HG02642 (cell line): ENCODE measurements around the gene MALT1.

ENCODE experiments used
- ATAC-seq: cut with Tn5 transposase; IDR thresholded peaks from one replicate; pipeline ENCODE4 v1.9.1; 2021; ENCODE audit warnings: mild to moderate bottlenecking; ENCODE audit not compliant: unreplicated experiment, poor library complexity

The MALT1 gene

DNA sequence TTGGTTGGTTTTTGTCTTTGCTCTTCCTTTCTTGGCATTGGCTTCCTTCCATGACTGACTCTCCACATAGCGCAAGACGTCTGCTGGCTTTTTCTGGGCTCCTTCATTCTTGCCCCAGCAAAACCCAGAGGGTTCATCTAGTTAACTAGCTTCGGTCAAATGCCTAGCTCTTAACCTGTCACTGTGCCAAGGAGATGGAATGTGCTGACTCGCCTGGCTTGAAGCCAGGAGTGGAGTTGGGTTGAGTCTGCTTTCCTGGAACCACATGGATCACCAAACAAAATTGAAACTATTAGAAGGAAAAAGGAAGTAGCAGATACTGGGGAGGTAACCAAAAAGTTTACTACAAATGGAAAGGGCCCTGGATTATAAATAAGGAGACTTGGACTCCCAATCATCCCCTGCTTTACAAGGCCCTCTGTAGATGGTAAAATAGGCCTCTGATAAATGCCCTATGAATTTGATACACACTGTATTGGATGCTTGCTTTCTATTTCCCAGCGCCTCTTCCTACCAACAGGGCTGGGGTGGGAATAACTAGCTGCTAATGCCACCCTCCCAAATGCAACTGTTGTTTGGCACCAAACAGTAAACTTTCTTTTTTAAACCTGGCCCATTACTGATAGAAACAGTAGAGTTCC, 11.3 kb downstream of the MALT1 start:
- ATAC-seq, result no peak

DNA sequence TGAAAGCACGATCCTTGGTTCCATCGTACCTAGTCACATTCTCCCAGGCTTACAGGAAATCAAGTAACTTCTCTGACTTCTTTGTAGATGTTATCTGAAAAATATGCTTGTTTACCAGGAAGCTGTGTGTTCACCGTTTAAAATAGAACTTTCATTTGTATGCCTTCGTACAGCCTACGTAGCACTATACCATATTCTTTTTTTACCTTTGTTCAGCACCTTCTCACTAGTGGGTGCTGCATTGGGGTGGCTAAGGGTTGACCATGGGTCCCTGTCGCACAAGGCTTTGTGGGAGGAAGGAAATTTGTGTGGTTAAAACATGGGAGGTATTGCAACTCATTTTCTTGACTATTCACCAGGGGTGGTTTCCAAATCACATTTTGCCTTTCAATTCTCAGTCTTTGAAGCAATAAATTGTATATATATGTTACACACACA, 16.6 kb downstream of the MALT1 start:
- peak; percentile 87 for ATAC-seq

DNA sequence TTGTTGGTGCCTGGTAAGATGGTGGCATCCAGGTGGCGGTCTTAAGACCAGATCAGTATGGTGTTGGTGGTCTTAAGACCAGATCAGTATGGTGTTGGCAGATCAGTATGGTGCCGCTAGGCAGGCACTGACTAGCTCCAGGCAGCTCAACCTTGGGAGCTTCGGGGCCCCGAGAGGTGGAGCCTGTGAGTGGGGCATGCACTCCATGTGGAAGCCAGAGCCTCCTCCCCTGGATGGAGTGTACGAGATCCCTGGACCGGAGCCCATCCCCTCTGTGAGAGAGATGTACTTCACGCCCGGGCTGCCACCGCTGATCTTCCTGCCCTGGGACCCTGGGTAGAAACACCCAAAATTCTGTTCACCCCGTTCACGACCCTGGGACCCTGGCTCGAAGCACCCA, 19.0 kb downstream of the MALT1 start:
- no peak for ATAC-seq

DNA sequence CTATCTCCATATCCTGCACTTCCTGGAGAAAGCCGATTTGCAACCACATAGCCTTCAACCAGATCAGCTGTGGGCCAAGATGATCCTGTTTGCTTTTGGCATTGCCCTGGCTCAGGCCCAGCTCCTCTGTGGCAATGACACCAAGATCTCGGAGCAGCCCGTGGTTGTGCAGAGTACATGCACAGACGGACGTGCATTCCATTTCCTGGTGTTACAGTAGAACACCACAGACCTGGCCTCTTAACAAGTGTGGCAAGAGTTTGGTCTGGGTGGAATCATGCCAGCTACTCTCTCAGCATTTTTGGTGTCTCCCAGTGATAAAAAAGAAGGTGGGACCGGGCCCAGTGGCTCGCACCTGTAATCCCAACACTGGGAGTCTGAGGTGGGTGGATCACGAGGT, 20.0 kb downstream of the MALT1 start:
- no peak for ATAC-seq

DNA sequence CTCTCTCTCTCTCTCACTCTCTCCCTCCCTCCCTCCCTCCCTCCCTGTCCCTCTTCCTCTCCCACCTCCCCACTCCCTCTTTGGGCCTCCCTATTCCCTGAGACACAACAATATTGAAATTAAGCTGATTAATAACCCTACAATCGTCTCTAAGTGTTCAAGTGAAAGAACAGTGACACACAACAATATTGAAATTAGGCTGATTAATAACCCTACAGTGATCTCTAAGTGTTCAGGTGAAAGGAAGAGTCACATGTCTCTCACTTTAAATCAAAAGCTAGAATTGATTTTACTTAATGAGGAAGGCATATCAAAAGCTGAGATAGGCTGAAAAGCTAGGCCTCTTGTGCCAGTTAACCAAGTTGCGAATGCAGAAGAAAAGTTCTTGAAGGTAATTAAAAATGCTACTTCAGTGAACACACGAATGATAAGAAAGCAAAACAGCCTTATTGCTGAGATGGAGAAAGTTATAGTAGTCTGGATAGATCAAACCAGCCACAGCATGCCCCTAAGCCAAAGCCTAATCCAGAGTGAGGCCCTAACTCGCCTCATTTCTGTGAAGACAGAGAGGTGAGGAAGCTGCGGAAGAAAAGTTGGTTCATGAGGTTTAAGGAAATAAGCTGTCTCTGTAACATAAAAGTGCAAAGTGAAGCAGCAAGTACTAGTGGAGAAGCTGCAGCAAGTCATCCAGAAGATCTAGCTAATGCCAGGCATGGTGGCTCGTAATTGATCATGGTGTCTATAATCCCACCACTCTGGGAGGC, 21.3 kb downstream of the MALT1 start:
- ATAC-seq, result no peak

DNA sequence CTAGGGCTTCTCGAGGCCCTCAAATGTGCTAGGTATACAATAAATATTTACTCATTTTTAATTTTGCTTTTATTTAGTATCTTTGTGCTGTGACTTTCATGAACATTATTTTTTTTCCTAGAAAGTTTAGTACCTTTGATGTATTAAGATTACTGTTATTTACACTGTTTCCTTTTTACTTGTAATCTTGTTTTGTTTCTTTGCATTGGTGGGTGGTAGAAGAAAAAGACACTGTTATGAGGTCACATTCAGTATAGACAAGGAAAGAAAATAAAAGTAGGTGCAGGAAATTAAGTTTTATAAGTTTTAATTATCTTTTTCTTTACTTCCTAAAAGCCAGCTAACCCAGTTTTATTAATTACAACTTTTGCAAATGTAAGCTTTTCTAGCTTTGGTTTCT, 23.0 kb downstream of the MALT1 start:
- ATAC-seq, result no peak

DNA sequence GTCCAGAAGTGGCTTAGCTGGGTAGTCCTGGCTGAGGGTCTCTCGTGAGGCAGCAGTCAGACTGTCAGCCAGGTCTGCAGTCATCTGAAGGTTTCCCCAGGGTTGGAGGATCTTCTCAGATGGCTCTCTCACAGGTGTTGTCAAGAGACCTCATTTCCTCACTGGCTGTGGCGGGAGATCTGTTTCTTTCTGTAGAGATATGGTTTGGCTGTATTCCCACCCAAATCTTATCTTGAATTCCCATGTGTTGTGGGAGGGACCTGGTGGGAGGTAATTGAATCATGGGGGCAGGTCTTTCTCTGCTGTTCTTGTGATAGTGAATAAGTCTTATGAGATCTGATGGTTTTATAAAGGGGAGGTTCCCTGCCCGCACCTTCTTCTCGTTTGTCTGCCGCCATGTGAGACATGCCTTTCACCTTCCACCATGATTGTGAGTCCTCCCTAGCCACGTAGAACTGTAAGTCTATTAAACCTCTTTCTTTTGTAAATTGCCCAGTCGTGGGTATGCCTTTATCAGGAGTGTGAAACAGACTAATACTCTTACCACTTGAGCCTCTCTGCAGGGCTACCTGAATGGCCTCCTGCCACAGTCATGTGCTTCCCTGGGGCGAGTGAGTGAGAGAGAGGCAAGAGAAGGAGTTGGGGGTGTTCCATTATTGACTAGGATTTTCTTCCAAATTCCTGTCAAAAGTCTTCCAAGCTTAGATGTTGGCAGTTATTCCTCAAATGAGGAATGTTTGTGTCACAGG, 23.6 kb downstream of the MALT1 start:
- no peak for ATAC-seq

DNA sequence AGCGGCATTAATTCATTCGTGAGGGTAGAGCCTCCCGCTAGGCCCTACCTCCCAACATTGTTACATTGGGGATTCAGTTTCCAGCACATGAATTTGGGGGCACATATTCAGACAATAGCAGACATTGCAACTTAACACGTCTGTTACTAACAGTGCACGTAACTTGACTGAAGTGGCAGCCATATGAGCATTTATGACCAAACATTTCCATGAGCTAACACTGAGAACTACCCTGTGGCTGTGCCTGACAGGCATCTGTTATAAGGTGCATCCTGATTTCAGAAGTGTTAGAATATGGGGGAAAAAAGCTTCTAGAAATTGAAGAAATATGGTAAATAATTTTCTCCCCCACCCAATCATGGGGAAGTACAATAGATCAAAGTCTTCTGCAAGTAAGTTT, 24.5 kb downstream of the MALT1 start:
- no peak for ATAC-seq

DNA sequence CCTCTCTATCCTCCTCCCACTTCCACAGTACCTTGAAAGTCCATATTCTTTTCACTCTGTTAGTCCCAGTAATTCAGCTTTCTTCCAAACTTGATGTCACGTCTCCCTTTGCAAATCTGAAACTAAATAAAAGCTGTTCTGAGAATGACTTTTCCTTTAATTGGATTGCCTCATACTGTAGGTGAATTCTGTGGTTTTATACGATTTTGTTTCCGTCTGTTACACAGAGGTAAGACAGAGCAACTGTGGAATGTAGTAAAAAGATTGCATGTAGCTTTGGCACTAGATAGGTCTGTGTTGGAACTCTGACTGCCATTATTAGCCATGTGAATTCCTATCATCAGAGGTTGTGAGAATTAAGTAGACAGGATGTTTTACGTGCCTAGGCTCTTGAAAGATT, 25.9 kb downstream of the MALT1 start:
- no peak for ATAC-seq

DNA sequence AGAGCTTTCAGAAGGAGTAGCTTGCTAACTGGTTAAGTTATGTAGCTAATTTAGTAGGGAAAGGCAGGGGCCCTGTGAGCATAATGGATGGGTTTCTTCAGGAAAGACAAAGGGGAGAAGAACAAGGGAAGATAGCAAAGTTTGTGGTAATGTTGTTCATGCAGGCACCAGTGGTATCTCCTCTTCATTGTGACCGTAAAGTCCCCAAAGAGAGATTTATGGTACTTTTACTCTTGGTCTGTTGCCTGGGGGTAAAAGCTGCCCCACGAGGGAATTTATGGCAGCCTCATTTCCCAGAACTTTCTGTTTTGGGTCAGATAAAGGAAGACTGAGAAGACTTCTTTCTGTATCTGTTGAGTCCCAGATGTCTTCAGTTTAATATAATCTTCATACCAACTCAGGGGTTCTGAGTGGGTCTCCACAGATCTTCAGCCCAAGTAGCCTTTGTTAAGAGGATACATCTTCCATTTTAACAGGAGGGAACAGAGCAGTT, 27.5 kb downstream of the MALT1 start:
- ATAC-seq, result no peak

DNA sequence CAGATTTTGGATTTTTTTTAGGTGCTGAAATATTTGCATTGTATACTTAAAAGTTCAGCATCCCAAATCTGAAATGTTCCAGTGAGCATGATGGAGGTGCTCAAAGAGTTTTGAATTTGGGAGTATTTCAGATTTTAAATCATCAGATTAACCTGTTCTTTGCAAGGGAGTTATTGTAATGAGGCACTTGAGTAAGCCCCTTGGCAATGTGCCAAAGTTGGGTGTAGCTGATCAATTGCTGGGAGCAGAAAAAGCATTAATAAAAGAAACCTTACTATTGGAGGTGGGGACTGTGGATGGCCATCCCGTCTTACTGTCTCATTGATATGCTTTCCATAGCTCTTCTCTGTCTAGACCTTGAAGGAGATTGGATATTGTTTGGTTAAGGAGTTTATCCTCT, 28.3 kb downstream of the MALT1 start:
- no peak for ATAC-seq

DNA sequence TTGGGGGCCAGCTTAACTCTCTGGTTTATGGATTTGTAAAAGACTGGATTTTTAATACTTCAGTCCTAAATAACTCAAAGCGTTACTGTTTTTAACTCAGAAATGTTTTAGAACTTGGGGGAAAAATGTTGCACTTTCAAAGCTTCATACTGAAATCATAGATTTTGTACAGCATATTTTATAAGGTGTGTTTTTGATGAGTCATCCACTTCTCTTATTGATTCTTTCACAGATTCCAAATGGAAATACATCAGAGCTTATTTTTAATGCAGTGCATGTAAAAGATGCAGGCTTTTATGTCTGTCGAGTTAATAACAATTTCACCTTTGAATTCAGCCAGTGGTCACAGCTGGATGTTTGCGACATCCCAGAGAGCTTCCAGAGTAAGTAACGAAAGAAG, 28.9 kb downstream of the MALT1 start:
- no peak for ATAC-seq

DNA sequence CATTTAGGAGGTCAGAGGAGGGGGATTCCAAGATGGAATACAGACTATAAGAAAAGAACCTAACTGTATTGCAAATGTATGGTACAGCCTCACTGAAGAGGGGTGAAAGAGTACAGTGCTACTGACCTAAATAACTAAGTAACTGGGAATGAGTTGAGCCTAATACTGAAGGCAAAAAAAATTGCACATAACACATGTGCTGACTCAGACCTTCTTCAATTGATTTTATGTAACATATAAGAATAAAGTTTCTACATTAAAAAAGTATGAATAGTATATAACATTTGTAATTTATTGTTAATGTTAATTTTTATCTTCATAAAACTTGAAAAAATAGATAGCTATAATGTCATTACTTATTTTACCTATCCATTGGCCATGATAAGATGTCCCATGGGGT, 41.7 kb downstream of the MALT1 start:
- no peak for ATAC-seq

DNA sequence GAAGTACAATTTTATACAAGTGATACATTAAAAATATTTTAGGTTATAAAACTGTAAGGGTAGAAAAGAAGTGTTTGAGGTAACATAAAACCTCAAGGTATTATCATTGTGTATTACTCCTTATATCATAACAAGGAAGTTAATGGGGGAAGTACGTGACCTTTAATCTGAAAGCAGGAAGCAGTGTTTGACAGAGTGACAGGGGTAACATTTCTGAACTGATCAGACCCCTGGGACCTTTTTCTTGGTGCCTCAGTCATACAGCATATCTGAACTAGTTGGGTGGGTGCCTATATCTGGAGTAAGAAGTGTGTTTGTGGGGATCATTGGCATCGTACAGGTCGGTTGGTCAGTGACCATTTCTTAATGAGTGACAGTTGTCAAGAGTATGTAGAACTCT, 43.0 kb downstream of the MALT1 start:
- ATAC-seq, result no peak

DNA sequence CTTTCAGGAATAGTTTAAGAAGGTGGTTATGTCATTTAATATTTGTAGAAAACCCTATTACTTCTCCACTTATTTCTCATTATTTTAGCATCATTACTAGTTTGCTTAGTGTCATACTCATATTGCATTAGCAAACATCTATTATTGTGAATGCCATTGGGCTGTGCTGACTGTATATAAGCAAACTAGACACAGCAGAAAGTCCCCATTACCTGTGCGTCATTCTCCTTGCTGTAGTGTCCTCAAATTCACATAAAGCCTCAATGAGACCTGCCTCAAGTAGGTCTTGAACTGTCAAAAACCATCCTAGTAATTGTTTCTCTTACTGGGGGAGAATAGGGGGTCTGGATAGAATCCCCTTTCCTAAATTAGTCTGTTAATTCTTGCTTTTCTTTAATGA, 43.6 kb downstream of the MALT1 start:
- ATAC-seq, result no peak

DNA sequence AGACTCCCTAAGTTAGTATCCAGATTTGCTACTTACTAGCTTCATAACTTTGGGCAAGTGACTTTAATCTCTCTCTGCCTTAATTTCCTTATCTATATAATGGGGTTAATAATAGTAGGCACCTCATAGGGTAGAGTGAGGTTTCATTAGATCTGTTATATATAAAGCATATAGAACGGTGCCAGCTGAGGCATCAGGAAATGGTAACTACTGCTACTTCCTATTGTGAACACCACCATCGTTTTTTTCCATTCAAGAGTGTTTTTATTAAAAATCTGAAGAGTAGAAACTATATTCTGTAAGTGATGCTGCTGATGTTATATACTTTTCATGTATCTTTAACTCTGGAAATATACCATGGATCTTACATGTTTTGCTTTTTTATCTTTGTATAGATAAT, 44.3 kb downstream of the MALT1 start:
- ATAC-seq, result no peak

DNA sequence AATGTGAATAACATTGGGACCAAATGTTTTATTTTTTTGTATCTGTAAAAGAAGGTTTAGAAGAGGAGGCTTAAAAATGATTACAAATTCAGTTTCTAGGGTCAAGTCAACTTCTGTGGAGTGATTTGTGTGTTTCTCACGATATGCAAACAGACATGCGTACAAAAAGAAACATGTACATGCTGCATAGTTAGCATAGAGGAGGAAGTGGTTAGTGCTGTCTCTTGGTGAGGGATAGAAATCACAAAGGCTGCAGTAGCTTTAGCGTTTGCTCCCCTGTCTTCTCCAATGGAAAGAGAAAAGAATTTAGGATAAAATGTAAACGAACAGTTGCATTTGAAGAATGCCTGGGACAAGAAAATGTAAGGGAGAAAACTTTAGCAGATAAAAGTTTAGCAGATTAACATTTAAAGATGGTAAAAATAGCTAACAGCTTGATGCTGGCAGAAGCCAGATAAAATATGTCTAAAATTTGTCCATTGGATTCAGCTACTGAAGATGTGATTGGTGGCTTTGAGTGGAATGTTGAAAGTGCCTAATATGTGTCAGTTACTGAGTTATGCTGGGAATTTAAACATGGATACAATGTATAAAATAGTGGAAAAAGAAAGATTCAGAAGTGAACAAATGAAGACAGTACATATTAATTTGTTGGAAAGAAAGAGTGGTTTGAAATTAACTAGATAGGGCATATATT, 44.9 kb downstream of the MALT1 start:
- peak; percentile 49 for ATAC-seq

DNA sequence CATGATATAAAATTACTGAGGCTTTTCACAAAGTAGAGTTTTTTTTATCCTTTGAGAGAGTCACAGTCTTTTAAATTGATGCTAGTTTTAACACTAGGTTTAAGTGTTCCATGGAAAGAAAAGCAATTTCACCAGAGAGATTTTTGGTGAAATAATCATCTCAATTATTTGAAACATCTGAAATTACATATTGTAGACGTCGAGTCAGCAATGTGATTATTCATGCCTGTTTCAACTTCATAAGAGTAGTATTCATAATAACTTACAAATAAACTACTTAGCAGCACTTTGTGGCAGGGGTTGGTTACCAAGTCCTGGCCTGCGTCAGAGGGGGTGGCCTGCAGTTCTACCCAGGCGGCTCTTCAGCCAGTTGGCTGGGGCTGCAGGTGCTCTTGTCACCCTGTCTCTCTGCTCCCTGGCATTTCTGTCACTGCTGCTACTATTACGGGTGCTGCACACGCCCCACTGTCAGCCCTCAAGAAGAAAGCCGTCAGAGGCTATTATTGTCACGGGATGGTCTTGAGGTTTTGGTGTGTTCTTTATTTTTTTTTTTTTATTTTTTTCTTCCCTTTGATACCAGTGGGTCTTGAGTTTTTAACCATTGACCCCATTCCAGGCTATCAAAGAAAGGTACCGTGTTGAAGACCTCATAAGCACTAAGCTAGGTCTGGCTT, 50.4 kb downstream of the MALT1 start:
- ATAC-seq, result no peak

DNA sequence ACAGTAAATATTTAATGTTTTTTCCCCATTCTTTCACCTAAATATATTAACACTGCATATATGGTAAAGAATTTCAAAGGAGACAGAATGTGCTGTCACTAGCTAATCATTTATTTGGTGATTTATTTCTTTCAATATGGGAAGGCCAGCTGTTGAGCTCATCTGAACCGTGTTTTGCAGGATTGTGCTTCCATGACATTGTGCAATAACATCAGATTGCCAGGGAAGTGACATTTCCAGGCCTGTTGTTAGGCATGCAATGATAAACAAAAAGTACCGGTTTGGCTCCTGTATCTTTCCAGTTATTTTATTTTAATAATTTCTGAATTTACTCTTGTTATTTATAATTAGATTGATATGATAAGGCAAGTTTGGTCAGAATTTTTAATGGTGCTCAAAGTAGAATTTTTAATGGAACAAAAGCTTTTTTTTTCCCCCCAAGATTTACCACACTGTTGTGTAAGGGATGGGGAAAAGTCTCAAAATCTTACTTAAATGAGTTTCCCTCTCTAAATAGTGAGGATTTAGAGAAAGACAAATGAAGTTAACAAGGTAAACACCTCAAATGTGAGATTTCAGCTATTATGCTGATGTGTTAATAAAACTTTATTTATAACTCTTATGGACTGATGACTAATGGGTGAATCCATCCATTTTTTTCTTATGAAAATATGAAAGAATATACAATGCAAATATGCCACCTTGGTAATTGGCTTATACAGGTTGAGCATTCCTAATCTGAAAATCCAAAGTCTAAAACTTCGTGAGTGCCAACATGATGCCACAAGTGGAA, 52.7 kb downstream of the MALT1 start:
- ATAC-seq, result no peak
